HG02759 (cell line): ENCODE measurements around the gene SMIM12.
"Not testable (repeated sequence)": the region's sequence is repeated elsewhere in the genome, so short reads cannot be mapped to it uniquely, and the experiment has no call there.

ENCODE experiments used
- ATAC-seq: cut with Tn5 transposase; IDR thresholded peaks from one replicate; pipeline ENCODE4 v1.9.1; 2021; ENCODE audit warnings: mild to moderate bottlenecking, moderate library complexity; ENCODE audit not compliant: unreplicated experiment

The SMIM12 gene

GRCh38 chr1:34845131-34845901 lies 14.2 kb downstream of the SMIM12 start:
- ATAC-seq: no peak

- ATAC-seq: no peak
Observed at GRCh38 chr1:34844252-34844634, 15.3 kb downstream of the SMIM12 start.

- no peak for ATAC-seq
Observed at GRCh38 chr1:34843392-34844251, 15.9 kb downstream of the SMIM12 start.

GRCh38 chr1:34842952-34843371 lies 16.6 kb downstream of the SMIM12 start:
- no peak for ATAC-seq

GRCh38 chr1:34842073-34842472 lies 17.5 kb downstream of the SMIM12 start:
- ATAC-seq: no peak

- ATAC-seq: no peak
Observed at GRCh38 chr1:34840426-34840825, 19.1 kb downstream of the SMIM12 start.

GRCh38 chr1:34839526-34840305 lies 19.8 kb downstream of the SMIM12 start:
- ATAC-seq: no peak

- no peak for ATAC-seq
Observed at GRCh38 chr1:34833711-34834110, 25.8 kb downstream of the SMIM12 start.

- no peak for ATAC-seq
Observed at GRCh38 chr1:34831721-34832246, 27.8 kb downstream of the SMIM12 start.

GRCh38 chr1:34829250-34829649 lies 30.3 kb downstream of the SMIM12 start:
- ATAC-seq: no peak

- ATAC-seq: no peak
Observed at GRCh38 chr1:34828611-34829010, 30.9 kb downstream of the SMIM12 start.

- no peak for ATAC-seq
Observed at GRCh38 chr1:34827341-34827941, 32.1 kb downstream of the SMIM12 start.

GRCh38 chr1:34825455-34826091 lies 34.0 kb downstream of the SMIM12 start:
- no peak for ATAC-seq

GRCh38 chr1:34824817-34825454 lies 34.6 kb downstream of the SMIM12 start:
- no peak for ATAC-seq

GRCh38 chr1:34822202-34822601 lies 37.3 kb downstream of the SMIM12 start:
- no peak for ATAC-seq

GRCh38 chr1:34818862-34819261 lies 40.7 kb downstream of the SMIM12 start:
- not testable (repeated sequence) for ATAC-seq

GRCh38 chr1:34816778-34817177 lies 42.8 kb downstream of the SMIM12 start:
- ATAC-seq: no peak

- no peak for ATAC-seq
Observed at GRCh38 chr1:34816332-34816731, 43.2 kb downstream of the SMIM12 start.

GRCh38 chr1:34810781-34811180 lies 48.8 kb downstream of the SMIM12 start:
- not testable (repeated sequence) for ATAC-seq
